Liver (tissue), 9 donors: ENCODE measurements around the gene VCP. TPM values are rescaled to one million over a fixed set of nuclear protein-coding genes. Genes with fewer than 3 reads are reported as not detected.

Source experiments
- DNase-seq: peaks from one replicate; pipeline ENCODE4 v3.0.0-alpha.2; 2017; ENCODE audit warnings: low spot score
- H3K27ac ChIP-seq, 2 donors: one replicate each; pipeline ENCODE4 v1.7.0; 2013; ENCODE audit warnings: inconsistent platforms in 2 of 2, low read length in 2 of 2, control low read depth in 1 of 2, low read depth in 1 of 2, mild to moderate bottlenecking in 1 of 2
- H3K27me3 ChIP-seq, 4 donors: one replicate each; pipeline versions ENCODE4 v1.6.1 to v1.7.0; 2013; ENCODE audit warnings: low read length in 3 of 4, inconsistent platforms in 1 of 4, mild to moderate bottlenecking in 1 of 4, moderate library complexity in 1 of 4; ENCODE audit not compliant: control insufficient read depth in 4 of 4, insufficient read depth in 4 of 4
- H3K36me3 ChIP-seq, 4 donors: one replicate each; pipeline versions ENCODE4 v1.6.1 to v1.7.0; 2013; ENCODE audit warnings: low read length in 3 of 4, mild to moderate bottlenecking in 3 of 4, low read depth in 1 of 4, moderate library complexity in 1 of 4; ENCODE audit not compliant: control insufficient read depth in 4 of 4, insufficient read depth in 3 of 4
- H3K4me1 ChIP-seq, 4 donors: one replicate each; pipeline versions ENCODE4 v1.6.1 to v1.7.0; 2013; ENCODE audit warnings: low read length in 3 of 4, mild to moderate bottlenecking in 3 of 4, moderate library complexity in 1 of 4; ENCODE audit not compliant: control insufficient read depth in 4 of 4, insufficient read depth in 4 of 4
- H3K4me3 ChIP-seq, 3 donors: one replicate each; pipeline versions ENCODE4 v1.6.1 to v1.7.0; 2013; ENCODE audit warnings: low read length in 3 of 3, control low read depth in 1 of 3, low read depth in 1 of 3, mild to moderate bottlenecking in 1 of 3
- H3K9ac ChIP-seq, 2 donors: one replicate each; pipeline ENCODE4 v1.7.0; 2013; ENCODE audit warnings: low read length in 2 of 2, mild to moderate bottlenecking in 2 of 2, moderate library complexity in 2 of 2, control low read depth in 1 of 2, low read depth in 1 of 2
- H3K9me3 ChIP-seq, 4 donors: one replicate each; pipeline versions ENCODE4 v1.6.1 to v1.7.0; 2013; ENCODE audit warnings: low read length in 3 of 4; ENCODE audit not compliant: control insufficient read depth in 4 of 4
- CTCF ChIP-seq: fragments of 150-350 bp; IDR thresholded peaks from 2 replicates; pipeline ENCODE4 v1.5.1; 2017; ENCODE audit warnings: improper control_type of control experiment, low read depth, low read length; ENCODE audit not compliant: missing input control
- FOXA1 ChIP-seq: IDR thresholded peaks from 2 replicates; pipeline ENCODE4 v1.6.1; 2016; ENCODE audit warnings: antibody characterized with exemption
- FOXA2 ChIP-seq: IDR thresholded peaks from 2 replicates; pipeline ENCODE4 v1.6.1; 2016; ENCODE audit warnings: antibody characterized with exemption
- GABPA ChIP-seq, 2 donors: IDR thresholded peaks in 1 of 2; conservative IDR thresholded peaks in 1 of 2; 2 replicates each; pipeline ENCODE4 v1.6.1; 2016; ENCODE audit warnings: antibody characterized with exemption in 2 of 2, mild to moderate bottlenecking in 1 of 2, moderate library complexity in 1 of 2
- HNF4A ChIP-seq, 2 donors: conservative IDR thresholded peaks; 2 replicates each; pipeline ENCODE4 v1.6.1; 2016; ENCODE audit warnings: antibody characterized with exemption in 2 of 2, mild to moderate bottlenecking in 2 of 2
- HNF4G ChIP-seq: IDR thresholded peaks from 2 replicates; pipeline ENCODE4 v1.6.1; 2016; ENCODE audit warnings: antibody characterized with exemption
- JUND ChIP-seq, 2 donors: IDR thresholded peaks; 2 replicates each; pipeline ENCODE4 v1.6.1; 2016; ENCODE audit warnings: antibody characterized with exemption in 2 of 2
- MAX ChIP-seq: IDR thresholded peaks from 2 replicates; pipeline ENCODE4 v1.6.1; 2016; ENCODE audit warnings: antibody characterized with exemption
- NR2F2 ChIP-seq: IDR thresholded peaks from 2 replicates; pipeline ENCODE4 v1.6.1; 2016; ENCODE audit warnings: antibody characterized with exemption
- RAD21 ChIP-seq, 2 donors: IDR thresholded peaks; 2 replicates each; pipeline ENCODE4 v1.6.1; 2016; ENCODE audit warnings: antibody characterized with exemption in 2 of 2, mild to moderate bottlenecking in 2 of 2
- REST ChIP-seq: IDR thresholded peaks from 2 replicates; pipeline ENCODE4 v1.6.1; 2016; ENCODE audit warnings: antibody characterized with exemption, mild to moderate bottlenecking
- RXRA ChIP-seq, 2 donors: IDR thresholded peaks; 2 replicates each; pipeline ENCODE4 v1.6.1; 2017 to 2018; ENCODE audit warnings: antibody characterized with exemption in 2 of 2, mild to moderate bottlenecking in 1 of 2
- TAF1 ChIP-seq: conservative IDR thresholded peaks from 2 replicates; pipeline ENCODE4 v1.6.1; 2016; ENCODE audit warnings: antibody characterized with exemption, mild to moderate bottlenecking
- YY1 ChIP-seq: IDR thresholded peaks from 2 replicates; pipeline ENCODE4 v1.6.1; 2016; ENCODE audit warnings: antibody characterized with exemption, mild to moderate bottlenecking
- ZBTB33 ChIP-seq: IDR thresholded peaks from 2 replicates; pipeline ENCODE4 v1.6.1; 2016; ENCODE audit warnings: antibody characterized with exemption
- WGBS: extraction: QIAGEN DNeasy Blood & Tissue Kit; methylation state at CpG from one replicate; pipeline ENCODE4 v1.1.7; 2013; 5-methylcytosine and 5-hydroxymethylcytosine counted together
- polyA plus RNA-seq, 2 donors: library from polyadenylated mRNA; stranded (reverse) in 1 of 2; unstranded in 1 of 2; fragments of 200-250 nt in 1 of 2; fragments of >200 nt in 1 of 2; fragmentation: Nextera tagmentation in 1 of 2; extraction: Ambion mirVana in 1 of 2; gene quantifications; one replicate each; pipeline versions ENCODE4 v1.2.1 to v1.2.3, GENCODE V29; 2013 to 2015
- total RNA-seq, 2 donors: library from RNA; depleted of rRNA; stranded (reverse); fragments of >200 nt; gene quantifications; one replicate each; pipeline ENCODE4 v1.2.3, GENCODE V29; 2014
- TF ChIP-seq, protein P1 (sequence below): IDR thresholded peaks from 2 replicates; pipeline ENCODE4 v1.6.1; 2016; ENCODE audit warnings: antibody characterized with exemption
- donor health status: healthy.
- donor health status: healthy.
- donor health status: healthy.
- donor health status: healthy.
- donor health status: healthy.

VCP gene
- total and polyA plus RNA-seq, 4 donors = 57.6 to 248 (median 153) TPM

GRCh38 chr9:35042081-35042604 is 30.3 kb downstream of the VCP start:
- Histone ChIP-seq H3K9ac (no peak overlapping the region), H3K9me3 (no peaks in the 10 kb centered on the region), H3K36me3 (peaks cover 0 to 20% (median 13%) of the 10 kb centered on the region in 4 donors), H3K4me3 (no peak overlapping the region), H3K4me1 (peaks cover 0 to 4% (median 0%) of the 10 kb centered on the region in 4 donors), H3K27ac (peak overlapping the region in 1 of 2 donors; percentile 3), H3K27me3 (no peaks in the 10 kb centered on the region)
- WGBS = 58% methylated on average over 3 of the region's 3 CpGs
- no peak for DNase-seq
- TF ChIP-seq RXRA (IDR thresholded peaks at IDR 0.05) = peak; percentile 48 to 59
- peak; percentile 21 to 28 for TF ChIP-seq HNF4A (conservative IDR thresholded peaks at IDR 0.05)
- TF ChIP-seq GABPA (IDR thresholded peaks at IDR 0.05 in 1 of 2, conservative IDR thresholded peaks at IDR 0.05 in 1 of 2) = no peak
- peak in 1 of 2 donors; percentile 15 for TF ChIP-seq JUND (IDR thresholded peaks at IDR 0.05)
- TF ChIP-seq RAD21 (IDR thresholded peaks at IDR 0.05) = peak in 1 of 2 donors; percentile 9
- TF ChIP-seq CTCF = no peak

GRCh38 chr9:35035851-35036701 is 36.3 kb downstream of the VCP start:
- WGBS = 71% methylated on average over 48 of the region's 48 CpGs
- no peak for TF ChIP-seq JUND (IDR thresholded peaks at IDR 0.05)
- no peak for TF ChIP-seq GABPA (IDR thresholded peaks at IDR 0.05 in 1 of 2, conservative IDR thresholded peaks at IDR 0.05 in 1 of 2)
- TF ChIP-seq TAF1 = no peak
- no peak for TF ChIP-seq NR2F2
- no peak for TF ChIP-seq MAX
- no peak for TF ChIP-seq ZBTB33
- no peak for TF ChIP-seq YY1
- TF ChIP-seq RXRA (IDR thresholded peaks at IDR 0.05) = no peak
- TF ChIP-seq REST = no peak
- TF ChIP-seq FOXA2 = no peak
- TF ChIP-seq, protein P1, sequence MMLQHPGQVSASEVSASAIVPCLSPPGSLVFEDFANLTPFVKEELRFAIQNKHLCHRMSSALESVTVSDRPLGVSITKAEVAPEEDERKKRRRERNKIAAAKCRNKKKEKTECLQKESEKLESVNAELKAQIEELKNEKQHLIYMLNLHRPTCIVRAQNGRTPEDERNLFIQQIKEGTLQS = no peak
- no peak for TF ChIP-seq CTCF
- TF ChIP-seq HNF4G = no peak
- TF ChIP-seq RAD21 (IDR thresholded peaks at IDR 0.05) = no peak
- TF ChIP-seq FOXA1 = no peak
- H3K9ac ChIP-seq = no peak overlapping the region
- H3K36me3 ChIP-seq = peaks cover 0 to 8% (median 2%) of the 10 kb centered on the region in 4 donors
- H3K4me3 ChIP-seq = no peak overlapping the region
- no peaks in the 10 kb centered on the region for H3K27me3 ChIP-seq
- DNase-seq = no peak
- no peaks in the 10 kb centered on the region for H3K4me1 ChIP-seq
- no peak overlapping the region for H3K27ac ChIP-seq
- H3K9me3 ChIP-seq = no peaks in the 10 kb centered on the region
